ENCODE measurements around the gene HMGCL.
"Not testable (repeated sequence)": the region's sequence is repeated elsewhere in the genome, so short reads cannot be mapped to it uniquely, and the experiment has no call there.

HMGCL gene

DNA sequence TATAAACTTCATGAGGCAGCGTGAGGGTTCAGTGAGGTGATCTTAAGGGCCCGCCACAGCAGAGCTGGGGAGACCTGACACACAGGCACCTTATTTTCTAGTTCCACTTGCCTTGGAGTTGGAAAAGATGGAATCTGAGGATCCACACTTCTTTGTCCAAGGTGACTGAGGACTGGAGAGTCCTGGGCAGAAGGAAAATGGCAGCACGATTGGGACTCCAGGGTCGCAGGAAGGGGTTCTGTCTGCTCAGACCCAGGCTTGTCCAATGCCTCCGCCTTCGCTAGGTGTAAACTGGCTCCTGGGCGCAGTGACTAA lies 26.0 kb downstream of the HMGCL start:
- DNase-seq (ENCODE audit: low read depth, low spot score), result no peak

DNA sequence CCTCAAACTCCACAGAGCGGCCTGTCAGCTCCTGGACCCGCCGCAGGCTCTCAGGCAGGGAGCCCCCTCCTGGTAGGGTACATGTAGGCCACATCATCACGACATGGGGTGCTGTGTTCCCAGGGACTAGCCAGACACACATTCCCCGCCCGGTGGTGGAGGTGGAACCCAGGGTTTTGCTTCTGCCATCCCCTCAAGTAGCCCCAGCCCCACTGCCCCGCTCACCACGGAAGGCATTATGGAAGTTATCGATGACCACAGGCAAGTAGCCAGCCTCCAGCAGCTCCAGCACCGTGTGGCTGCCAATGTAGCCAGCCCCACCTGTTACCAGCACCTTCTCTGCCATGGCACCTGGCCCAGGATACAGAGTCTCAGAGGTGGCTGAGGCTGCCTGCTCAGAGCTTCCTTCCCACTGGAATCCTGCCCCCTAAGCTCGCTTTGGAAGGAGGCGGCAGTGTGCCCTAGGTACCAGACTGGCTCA lies 26.5 kb downstream of the HMGCL start:
- DNase-seq (ENCODE audit: low read depth, low spot score), result no peak

- DNase-seq (ENCODE audit: low read depth, low spot score), result no peak
Measured at GRCh38 chr1:23797478-23798448, 27.5 kb downstream of the HMGCL start.

DNA sequence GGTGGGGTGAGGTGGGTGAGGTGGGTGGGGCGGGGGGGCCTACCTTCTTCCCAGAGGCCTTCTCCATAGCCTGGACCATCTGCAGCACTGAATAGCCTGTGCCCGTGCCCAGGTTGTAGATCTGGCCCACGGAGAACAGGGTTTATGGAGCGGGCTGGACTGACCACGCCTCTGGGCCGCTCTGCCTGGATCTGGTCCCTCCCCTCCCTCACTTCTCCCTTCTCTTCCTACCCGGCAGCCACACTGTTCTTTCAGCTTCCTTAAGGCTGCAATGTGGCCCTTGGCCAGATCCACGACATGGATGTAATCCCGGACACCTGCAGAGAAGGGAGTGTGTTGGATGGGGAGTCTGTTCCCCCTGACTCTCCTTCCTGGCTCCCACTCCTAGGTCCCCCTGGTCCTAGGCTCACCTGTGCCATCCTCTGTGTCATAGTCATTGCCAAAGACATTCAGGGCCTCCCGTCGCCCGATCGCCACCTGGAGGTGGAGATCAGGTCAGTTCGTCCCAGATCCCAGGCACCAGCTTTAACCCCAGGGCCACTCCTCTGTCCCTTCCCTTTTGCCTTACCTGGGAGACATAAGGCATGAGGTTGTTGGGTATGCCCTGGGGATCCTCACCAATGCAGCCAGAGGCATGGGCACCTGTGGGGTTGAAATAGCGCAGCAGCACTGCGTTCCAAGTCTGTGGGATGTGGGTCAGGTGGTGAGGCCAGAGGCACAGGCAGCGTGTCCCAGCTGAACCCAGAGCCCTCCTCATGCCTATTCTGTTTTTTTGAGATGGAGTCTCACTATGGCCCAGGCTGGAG lies 28.6 kb downstream of the HMGCL start:
- no peak for DNase-seq (ENCODE audit: low read depth, low spot score)

- no peak for DNase-seq (ENCODE audit: low read depth, low spot score)
Measured at GRCh38 chr1:23795676-23796465, 29.4 kb downstream of the HMGCL start.

DNA sequence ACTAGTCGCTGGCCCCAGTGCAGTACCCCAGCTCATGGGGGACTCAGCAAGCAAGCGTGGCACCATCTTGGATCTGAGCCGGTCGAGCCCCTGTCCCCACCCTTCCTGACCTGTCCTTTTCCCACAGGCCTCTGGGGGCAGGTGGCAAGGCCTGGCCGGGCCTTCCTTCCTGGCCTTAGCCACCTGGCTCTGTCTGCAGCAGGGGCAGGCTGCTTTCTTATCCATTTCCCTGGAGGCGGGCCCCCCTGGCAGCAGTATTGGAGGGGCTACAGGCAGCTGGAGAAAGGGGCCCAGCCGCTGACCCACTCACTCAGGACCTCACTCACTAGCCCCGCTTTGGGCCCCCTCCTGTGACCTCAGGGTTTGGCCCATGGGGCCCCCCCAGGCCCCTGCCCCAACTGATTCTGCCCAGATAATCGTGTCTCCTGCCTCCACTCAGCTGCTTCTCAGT lies 30.5 kb downstream of the HMGCL start:
- not testable (repeated sequence) for DNase-seq (ENCODE audit: low read depth, low spot score)

GRCh38 chr1:23793861-23794731 lies 31.1 kb downstream of the HMGCL start:
- DNase-seq (ENCODE audit: low read depth, low spot score), result no peak

- DNase-seq (ENCODE audit: low read depth, low spot score), result no peak
Measured at GRCh38 chr1:23793018-23793781, 32.0 kb downstream of the HMGCL start.

GRCh38 chr1:23792151-23792945 lies 32.9 kb downstream of the HMGCL start:
- DNase-seq (ENCODE audit: low read depth, low spot score), result no peak

GRCh38 chr1:23791516-23792047 lies 33.6 kb downstream of the HMGCL start:
- no peak for DNase-seq (ENCODE audit: low read depth, low spot score)

DNA sequence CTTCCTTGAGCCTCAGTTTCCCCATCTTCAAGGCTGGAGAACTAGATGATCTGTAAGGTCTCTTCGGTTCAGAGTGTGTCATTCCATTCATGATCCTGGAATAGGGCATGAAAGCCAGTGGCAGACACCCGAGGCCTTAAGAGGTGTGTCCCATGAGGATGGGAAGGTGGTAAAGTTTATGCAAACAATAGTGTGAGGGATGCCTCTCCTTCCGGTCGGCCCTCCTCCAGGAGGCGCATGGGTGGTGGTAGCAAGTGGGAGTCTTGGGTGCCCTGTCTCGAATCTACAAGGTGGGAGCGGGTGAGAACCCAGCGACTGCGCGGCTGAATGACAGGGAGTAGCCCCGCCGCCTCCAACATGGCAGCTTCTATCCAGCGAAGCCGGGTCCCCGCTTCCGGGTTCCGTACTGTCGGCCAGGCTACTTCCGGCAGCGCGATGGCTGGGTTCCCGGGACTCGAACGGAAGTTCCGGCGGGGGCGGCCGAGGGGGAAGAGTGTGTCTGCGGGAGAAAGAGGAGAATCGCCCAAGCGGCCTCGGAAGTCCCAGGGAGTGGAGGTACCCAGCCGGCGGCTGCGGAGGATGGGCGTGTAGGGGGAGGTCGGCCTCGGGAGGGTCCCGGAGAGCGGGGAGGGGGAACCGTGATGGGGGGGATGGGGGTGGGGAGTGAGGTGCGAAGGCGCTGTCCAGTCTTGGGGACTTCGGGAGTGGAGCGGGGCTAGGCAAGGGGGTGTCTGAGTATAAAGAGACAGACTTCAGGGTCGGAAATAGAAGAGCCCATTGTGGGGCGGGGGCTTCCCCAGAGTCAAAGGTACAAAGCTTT lies 34.3 kb downstream of the HMGCL start, which contains the start of gene LYPLA2:
Gene LYPLA2 (plus strand): TSS at position 450 of the 820 bp plus-strand sequence. CDS start 1,538 bp downstream, outside the sequence.
- DNase-seq (ENCODE audit: low read depth, low spot score), result no peak

- DNase-seq (ENCODE audit: low read depth, low spot score), result no peak
Measured at GRCh38 chr1:23788695-23789094, 36.5 kb downstream of the HMGCL start.

- DNase-seq (ENCODE audit: low read depth, low spot score), result no peak
Measured at GRCh38 chr1:23787701-23788100, 37.5 kb downstream of the HMGCL start.

- DNase-seq (ENCODE audit: low read depth, low spot score), result no peak
Measured at GRCh38 chr1:23784846-23785245, 40.4 kb downstream of the HMGCL start.

DNA sequence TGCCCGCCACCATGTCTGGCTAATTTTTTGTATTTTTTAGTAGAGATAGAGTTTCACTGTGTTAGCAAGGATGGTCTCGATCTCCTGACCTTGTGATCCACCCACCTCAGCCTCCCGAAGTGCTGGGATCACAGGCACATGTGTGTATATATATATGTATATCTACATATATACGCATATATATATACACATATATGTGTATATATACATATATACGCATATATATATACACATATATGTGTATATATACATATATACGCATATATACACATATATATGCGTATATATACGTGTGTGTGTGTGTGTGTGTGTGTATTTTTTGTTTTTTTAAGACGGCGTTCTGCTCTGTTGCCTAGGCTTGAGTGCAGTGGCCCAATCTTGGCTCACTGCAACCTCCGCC lies 42.1 kb downstream of the HMGCL start:
- DNase-seq (ENCODE audit: low read depth, low spot score), result not testable (repeated sequence)

DNA sequence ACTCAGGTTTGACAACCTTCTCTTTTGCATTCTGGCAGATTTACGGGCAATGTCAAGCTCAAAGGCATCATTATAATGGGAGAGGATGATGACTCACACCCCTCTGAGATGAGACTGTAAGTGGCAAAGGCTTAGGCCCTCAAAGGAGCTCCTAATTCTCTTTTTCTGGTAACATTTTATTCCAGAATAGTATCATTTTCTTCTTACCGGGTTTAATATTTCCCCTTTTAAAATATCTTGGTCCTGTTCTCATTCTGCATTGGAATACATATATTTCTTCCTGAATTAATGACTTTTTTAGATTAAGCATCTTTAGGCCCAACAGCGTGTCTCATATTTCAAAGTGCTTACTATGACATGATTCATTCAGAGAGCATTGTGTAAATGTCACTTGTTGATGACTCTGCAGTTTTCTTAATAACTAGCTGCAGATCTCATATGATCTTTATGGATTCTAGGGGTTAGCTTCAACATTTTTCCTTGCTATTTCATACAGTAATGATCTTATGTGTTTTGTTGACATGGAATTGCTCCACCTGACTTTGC lies 45.3 kb downstream of the HMGCL start:
- DNase-seq (ENCODE audit: low read depth, low spot score), result no peak

DNA sequence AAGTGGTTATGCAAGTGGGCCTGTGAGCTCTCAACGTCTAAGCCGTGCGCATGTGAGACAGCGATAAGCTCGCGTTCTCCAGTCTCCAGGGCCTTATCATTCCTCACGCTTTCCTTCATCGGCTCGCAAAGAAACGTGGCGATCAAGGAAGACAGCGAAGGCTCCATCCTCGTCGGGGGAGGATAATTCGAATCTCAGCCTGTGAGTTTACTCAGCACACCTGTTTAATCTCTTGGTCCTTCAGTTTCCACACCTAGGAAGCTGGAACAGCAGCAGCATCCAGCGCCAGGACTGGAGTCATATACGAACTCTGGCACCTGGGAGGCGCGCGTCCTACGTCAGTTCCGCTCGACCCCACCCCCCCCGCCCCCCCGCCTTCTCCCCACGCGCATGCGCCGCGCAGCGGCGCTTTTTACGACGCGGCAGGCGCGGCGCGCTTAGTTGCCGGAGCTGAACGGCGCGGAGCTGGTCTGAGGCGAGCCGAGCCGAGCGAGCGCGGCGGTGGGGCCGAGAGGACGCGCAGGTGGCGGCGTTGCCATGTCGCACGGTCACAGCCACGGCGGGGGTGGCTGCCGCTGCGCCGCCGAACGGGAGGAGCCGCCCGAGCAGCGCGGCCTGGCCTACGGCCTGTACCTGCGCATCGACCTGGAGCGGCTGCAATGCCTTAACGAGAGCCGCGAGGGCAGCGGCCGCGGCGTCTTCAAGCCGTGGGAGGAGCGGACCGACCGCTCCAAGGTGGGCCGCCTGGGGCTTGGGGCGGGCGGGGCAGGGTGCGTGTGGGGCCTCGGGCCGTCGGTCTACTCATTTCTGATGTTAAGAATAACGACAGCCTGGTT lies 47.0 kb downstream of the HMGCL start, which contains the start of gene PITHD1:
Gene PITHD1 (plus strand): TSS at position 440 of the 836 bp plus-strand sequence. CDS start 98 bp downstream, at position 538.
- DNase-seq (ENCODE audit: low read depth, low spot score), result no peak

All from iPS DF 19.7 (cell line).